Measurements from ENCODE around the gene RTP5.
A peak's percentile ranks its signal among the peaks of the same experiment; 100 is the strongest.

RTP5 gene

GRCh38 chr2:241891315-241891987 lies 21.9 kb downstream of the RTP5 start:
- TF ChIP-seq Cebpa-rat (IDR thresholded peaks at IDR 0.05): no peak

GRCh38 chr2:241891988-241892298 lies 22.4 kb downstream of the RTP5 start:
- TF ChIP-seq Cebpa-rat (IDR thresholded peaks at IDR 0.05): no peak
- Histone ChIP-seq H3K9ac (no peak overlapping the region), H3K36me3 (peaks cover 0 to 51% (median 29%) of the 10 kb centered on the region in 11 experiments; a peak in 18 of 22 replicates), H3K4me2 (0 out of 22 replicates have a peak overlapping the region, but pooled peaks of 1 of the 11 experiments have one; percentile 15), H3K27me3 (peaks cover 0 to 4% (median 0%) of the 10 kb centered on the region in 11 experiments; a peak in 1 of 22 replicates), H3K9me3 (replicated peaks in 1 of 11) (peaks cover 0 to 19% (median 6%) of the 10 kb centered on the region in 11 experiments; a peak in 12 of 22 replicates), H4K20me1 (peaks cover 0 to 71% (median 64%) of the 10 kb centered on the region in 11 experiments; a peak in 20 of 22 replicates), H3K4me1 (peaks cover 0 to 66% (median 33%) of the 10 kb centered on the region in 10 experiments; a peak in 17 of 20 replicates), H3K4me3 (no peak overlapping the region), H3K27ac (peak overlapping the region in 1 of 11 experiments; percentile 10; a peak in 1 of 22 replicates)

More at GRCh38 chr2:241891315-241891987, 21.9 kb downstream of the RTP5 start:
- Histone ChIP-seq H3K4me2 (peak overlapping the region in 3 of 11 experiments; percentile 15 to 28 (median 15); a peak in 3 of 22 replicates), H3K9ac (no peak overlapping the region), H3K27me3 (peaks cover 0 to 6% (median 0%) of the 10 kb centered on the region in 11 experiments; a peak in 1 of 22 replicates), H4K20me1 (peaks cover 4 to 75% (median 67%) of the 10 kb centered on the region in 11 experiments; a peak in 20 of 22 replicates), H3K4me3 (no peak overlapping the region), H3K27ac (no peak overlapping the region; a peak in 1 of 22 replicates), H3K36me3 (peaks cover 0 to 53% (median 29%) of the 10 kb centered on the region in 11 experiments; a peak in 18 of 22 replicates), H3K9me3 (replicated peaks in 1 of 11) (peaks cover 0 to 21% (median 6%) of the 10 kb centered on the region in 11 experiments; a peak in 12 of 22 replicates), H3K4me1 (peaks cover 4 to 69% (median 38%) of the 10 kb centered on the region in 10 experiments; a peak in 19 of 20 replicates)

- Histone ChIP-seq H3K36me3 (peaks cover 0 to 52% (median 31%) of the 10 kb centered on the region in 11 experiments; a peak in 17 of 22 replicates), H4K20me1 (peaks cover 0 to 72% (median 64%) of the 10 kb centered on the region in 11 experiments; a peak in 18 of 22 replicates), H3K4me3 (no peak overlapping the region), H3K4me1 (peaks cover 0 to 66% (median 32%) of the 10 kb centered on the region in 10 experiments; a peak in 15 of 20 replicates), H3K4me2 (no peak overlapping the region), H3K27ac (0 out of 22 replicates have a peak overlapping the region, but pooled peaks of 1 of the 11 experiments have one; percentile 10), H3K9me3 (replicated peaks in 1 of 11) (peaks cover 0 to 13% (median 2%) of the 10 kb centered on the region in 11 experiments; a peak in 7 of 22 replicates), H3K27me3 (no peaks in the 10 kb centered on the region), H3K9ac (no peak overlapping the region)
- TF ChIP-seq Cebpa-rat (IDR thresholded peaks at IDR 0.05): no peak
Measured at GRCh38 chr2:241892299-241893137, 23.0 kb downstream of the RTP5 start.

- no peaks in the 10 kb centered on the region for H3K27me3 ChIP-seq
- no peak overlapping the region for H3K9ac ChIP-seq
- H3K27ac ChIP-seq: no peak overlapping the region
Measured at GRCh38 chr2:241893265-241893664, 23.7 kb downstream of the RTP5 start.

GRCh38 chr2:241894056-241894641 lies 24.6 kb downstream of the RTP5 start:
- H3K4me3 ChIP-seq: no peak overlapping the region
- H3K4me2 ChIP-seq: no peak overlapping the region
- H3K9me3 ChIP-seq (replicated peaks in 1 of 11): peaks cover 0 to 8% (median 0%) of the 10 kb centered on the region in 11 experiments; a peak in 5 of 22 replicates
- H3K4me1 ChIP-seq: peaks cover 6 to 76% (median 44%) of the 10 kb centered on the region in 10 experiments
- 0 out of 22 replicates have a peak overlapping the region, but pooled peaks of 1 of the 11 experiments have one; percentile 60 for H3K27ac ChIP-seq
- H3K36me3 ChIP-seq: peaks cover 0 to 54% (median 30%) of the 10 kb centered on the region in 11 experiments; a peak in 17 of 22 replicates
- no peak overlapping the region for H3K9ac ChIP-seq
- H4K20me1 ChIP-seq: peaks cover 0 to 89% (median 81%) of the 10 kb centered on the region in 11 experiments; a peak in 18 of 22 replicates
- H3K27me3 ChIP-seq: no peaks in the 10 kb centered on the region
- no peak for TF ChIP-seq Cebpa-rat (IDR thresholded peaks at IDR 0.05)

More at GRCh38 chr2:241893265-241893664, 23.7 kb downstream of the RTP5 start:
- Histone ChIP-seq H3K4me2 (no peak overlapping the region), H3K4me1 (peaks cover 0 to 72% (median 35%) of the 10 kb centered on the region in 10 experiments; a peak in 16 of 20 replicates), H4K20me1 (peaks cover 0 to 80% (median 72%) of the 10 kb centered on the region in 11 experiments; a peak in 18 of 22 replicates), H3K36me3 (peaks cover 0 to 58% (median 34%) of the 10 kb centered on the region in 11 experiments; a peak in 17 of 22 replicates), H3K9me3 (replicated peaks in 1 of 11) (peaks cover 0 to 13% (median 2%) of the 10 kb centered on the region in 11 experiments; a peak in 7 of 22 replicates), H3K4me3 (no peak overlapping the region)
- no peak for TF ChIP-seq Cebpa-rat (IDR thresholded peaks at IDR 0.05)

- no peak overlapping the region for H3K9ac ChIP-seq
- H3K4me1 ChIP-seq: peaks cover 11 to 76% (median 51%) of the 10 kb centered on the region in 10 experiments
- peak overlapping the region in 5 of 11 experiments; percentile 17 to 60 (median 28); a peak in 6 of 22 replicates for H3K27ac ChIP-seq
- 0 out of 22 replicates have a peak, but pooled peaks cover 0 to under 1% (median 0%) of the 10 kb centered on the region in 11 experiments for H3K9me3 ChIP-seq (replicated peaks in 1 of 11)
- H3K36me3 ChIP-seq: peaks cover 0 to 47% (median 23%) of the 10 kb centered on the region in 11 experiments; a peak in 17 of 22 replicates
- no peak for TF ChIP-seq Cebpa-rat (IDR thresholded peaks at IDR 0.05)
- H3K4me3 ChIP-seq: no peak overlapping the region
- H3K4me2 ChIP-seq: peak overlapping the region in 3 of 11 experiments; percentile 3 to 24 (median 5); a peak in 2 of 22 replicates
- H4K20me1 ChIP-seq: peaks cover 0 to 94% (median 88%) of the 10 kb centered on the region in 11 experiments; a peak in 18 of 22 replicates
- H3K27me3 ChIP-seq: no peaks in the 10 kb centered on the region
Measured at GRCh38 chr2:241894681-241895426, 25.3 kb downstream of the RTP5 start.

- TF ChIP-seq Cebpa-rat (IDR thresholded peaks at IDR 0.05): no peak
- Histone ChIP-seq H3K9ac (peak overlapping the region in 1 of 11 experiments; percentile 33; a peak in 1 of 22 replicates), H3K27me3 (no peaks in the 10 kb centered on the region), H3K4me3 (no peak overlapping the region), H3K36me3 (peaks cover 0 to 41% (median 20%) of the 10 kb centered on the region in 11 experiments; a peak in 17 of 22 replicates), H3K27ac (peak overlapping the region in 6 of 11 experiments; percentile 17 to 60 (median 32); a peak in 8 of 22 replicates), H3K9me3 (replicated peaks in 1 of 11) (no peaks in the 10 kb centered on the region), H3K4me2 (peak overlapping the region in 4 of 11 experiments; percentile 3 to 24 (median 8); a peak in 3 of 22 replicates), H4K20me1 (peaks cover 0 to 95% (median 90%) of the 10 kb centered on the region in 11 experiments; a peak in 18 of 22 replicates), H3K4me1 (peaks cover 11 to 76% (median 55%) of the 10 kb centered on the region in 10 experiments)
Measured at GRCh38 chr2:241895427-241895711, 25.8 kb downstream of the RTP5 start.
